HG03045 (cell line): ENCODE results near the gene WDR70.
"Not testable (repeated sequence)": the region's sequence is repeated elsewhere in the genome, so short reads cannot be mapped to it uniquely, and the experiment has no call there.

Experiments
- ATAC-seq: cut with Tn5 transposase; IDR thresholded peaks from one replicate; pipeline ENCODE4 v1.9.1; 2021; ENCODE audit warnings: mild to moderate bottlenecking, moderate library complexity; ENCODE audit not compliant: unreplicated experiment

The WDR70 gene

GRCh38 chr5:37453252-37453651 lies 74.1 kb downstream of the WDR70 start:
- ATAC-seq, result not testable (repeated sequence)

GRCh38 chr5:37454402-37455055 lies 75.4 kb downstream of the WDR70 start:
- not testable (repeated sequence) for ATAC-seq

- ATAC-seq, result not testable (repeated sequence)
These were observed 84.3 kb downstream of the WDR70 start for GRCh38 chr5:37463191-37464051.

- not testable (repeated sequence) for ATAC-seq
These were observed 85.5 kb downstream of the WDR70 start for GRCh38 chr5:37464581-37464980.

GRCh38 chr5:37469383-37469782 lies 90.3 kb downstream of the WDR70 start:
- not testable (repeated sequence) for ATAC-seq

- no peak for ATAC-seq
These were observed 92.6 kb downstream of the WDR70 start for GRCh38 chr5:37471666-37472197.

- no peak for ATAC-seq
These were observed 98.3 kb downstream of the WDR70 start for GRCh38 chr5:37477426-37477825.

- ATAC-seq, result no peak
These were observed 99.2 kb downstream of the WDR70 start for GRCh38 chr5:37478121-37478894.

GRCh38 chr5:37481395-37481794 lies 102.3 kb downstream of the WDR70 start:
- ATAC-seq, result not testable (repeated sequence)

- ATAC-seq, result no peak
These were observed 111.1 kb downstream of the WDR70 start for GRCh38 chr5:37490120-37490810.

GRCh38 chr5:37490931-37491330 lies 111.8 kb downstream of the WDR70 start:
- no peak for ATAC-seq

- ATAC-seq, result no peak
These were observed 113.8 kb downstream of the WDR70 start for GRCh38 chr5:37492778-37493555.

- no peak for ATAC-seq
These were observed 115.6 kb downstream of the WDR70 start for GRCh38 chr5:37494756-37495155.

- no peak for ATAC-seq
These were observed 116.1 kb downstream of the WDR70 start for GRCh38 chr5:37495210-37495609.

GRCh38 chr5:37495668-37496347 lies 116.7 kb downstream of the WDR70 start:
- no peak for ATAC-seq

- ATAC-seq, result no peak
These were observed 117.9 kb downstream of the WDR70 start for GRCh38 chr5:37496902-37497445.

- ATAC-seq, result no peak
These were observed 122.0 kb downstream of the WDR70 start for GRCh38 chr5:37501152-37501551.

- ATAC-seq, result no peak
These were observed 127.1 kb downstream of the WDR70 start for GRCh38 chr5:37506241-37506640.

GRCh38 chr5:37506722-37507121 lies 127.6 kb downstream of the WDR70 start:
- no peak for ATAC-seq
